AG10803 (cell line): ENCODE measurements around the gene ATP2B2.

Source experiments
- DNase-seq: peaks from one replicate; pipeline ENCODE4 v3.0.0; 2010; ENCODE audit warnings: low read depth
- H3K4me3 ChIP-seq: 2 replicates; pipeline ENCODE4 v1.5.1; 2011; ENCODE audit warnings: mild to moderate bottlenecking, low read length, control low read depth
- TF ChIP-seq, protein P1 (sequence below): conservative IDR thresholded peaks from 2 replicates; pipeline ENCODE4 v1.5.1; 2011; ENCODE audit warnings: mild to moderate bottlenecking, low read length, control low read depth, inconsistent platforms

The ATP2B2 gene

DNA sequence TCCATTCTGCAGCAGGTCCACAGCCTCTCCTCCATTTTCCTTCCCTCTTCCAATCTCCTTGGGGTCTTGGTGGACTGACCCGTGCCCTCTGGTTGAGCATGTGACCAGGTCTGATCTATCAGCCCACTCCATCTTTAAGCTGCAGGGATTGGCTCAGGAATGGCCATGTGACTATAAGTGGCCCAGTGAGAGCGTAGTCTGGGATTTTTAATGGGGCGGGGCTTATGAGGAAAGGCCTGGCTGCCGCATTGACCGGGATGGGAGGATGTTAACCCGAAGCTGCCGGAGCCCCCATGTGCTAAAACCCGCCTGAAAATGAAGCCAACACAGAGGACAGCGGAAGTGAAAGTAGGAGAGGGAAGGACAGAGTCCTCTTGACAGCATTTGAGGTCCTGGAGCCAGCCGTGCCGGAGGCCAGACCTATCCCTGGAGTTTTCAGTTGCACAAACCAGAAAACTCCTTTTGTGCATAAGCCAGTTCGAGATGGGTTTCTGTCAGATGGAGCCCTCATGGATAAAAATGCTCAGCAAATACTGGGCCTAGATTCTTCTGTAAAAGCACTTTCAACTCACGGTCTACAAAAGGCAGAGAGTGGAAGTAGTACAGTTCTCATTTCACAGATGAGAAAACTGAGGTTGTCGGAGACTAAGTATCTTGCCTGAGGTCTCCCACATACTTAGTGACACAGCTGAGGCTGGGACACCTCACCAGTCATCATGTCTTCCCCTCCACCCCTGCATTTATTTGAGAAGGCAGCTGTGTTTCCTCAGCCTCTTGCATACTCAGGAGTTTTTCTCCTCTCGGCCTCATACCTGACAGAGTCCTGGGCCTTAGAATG, 61.9 kb downstream of the ATP2B2 start:
- TF ChIP-seq, protein P1, sequence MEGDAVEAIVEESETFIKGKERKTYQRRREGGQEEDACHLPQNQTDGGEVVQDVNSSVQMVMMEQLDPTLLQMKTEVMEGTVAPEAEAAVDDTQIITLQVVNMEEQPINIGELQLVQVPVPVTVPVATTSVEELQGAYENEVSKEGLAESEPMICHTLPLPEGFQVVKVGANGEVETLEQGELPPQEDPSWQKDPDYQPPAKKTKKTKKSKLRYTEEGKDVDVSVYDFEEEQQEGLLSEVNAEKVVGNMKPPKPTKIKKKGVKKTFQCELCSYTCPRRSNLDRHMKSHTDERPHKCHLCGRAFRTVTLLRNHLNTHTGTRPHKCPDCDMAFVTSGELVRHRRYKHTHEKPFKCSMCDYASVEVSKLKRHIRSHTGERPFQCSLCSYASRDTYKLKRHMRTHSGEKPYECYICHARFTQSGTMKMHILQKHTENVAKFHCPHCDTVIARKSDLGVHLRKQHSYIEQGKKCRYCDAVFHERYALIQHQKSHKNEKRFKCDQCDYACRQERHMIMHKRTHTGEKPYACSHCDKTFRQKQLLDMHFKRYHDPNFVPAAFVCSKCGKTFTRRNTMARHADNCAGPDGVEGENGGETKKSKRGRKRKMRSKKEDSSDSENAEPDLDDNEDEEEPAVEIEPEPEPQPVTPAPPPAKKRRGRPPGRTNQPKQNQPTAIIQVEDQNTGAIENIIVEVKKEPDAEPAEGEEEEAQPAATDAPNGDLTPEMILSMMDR: no peak
- no peak for DNase-seq
- no peak overlapping the region for H3K4me3 ChIP-seq

DNA sequence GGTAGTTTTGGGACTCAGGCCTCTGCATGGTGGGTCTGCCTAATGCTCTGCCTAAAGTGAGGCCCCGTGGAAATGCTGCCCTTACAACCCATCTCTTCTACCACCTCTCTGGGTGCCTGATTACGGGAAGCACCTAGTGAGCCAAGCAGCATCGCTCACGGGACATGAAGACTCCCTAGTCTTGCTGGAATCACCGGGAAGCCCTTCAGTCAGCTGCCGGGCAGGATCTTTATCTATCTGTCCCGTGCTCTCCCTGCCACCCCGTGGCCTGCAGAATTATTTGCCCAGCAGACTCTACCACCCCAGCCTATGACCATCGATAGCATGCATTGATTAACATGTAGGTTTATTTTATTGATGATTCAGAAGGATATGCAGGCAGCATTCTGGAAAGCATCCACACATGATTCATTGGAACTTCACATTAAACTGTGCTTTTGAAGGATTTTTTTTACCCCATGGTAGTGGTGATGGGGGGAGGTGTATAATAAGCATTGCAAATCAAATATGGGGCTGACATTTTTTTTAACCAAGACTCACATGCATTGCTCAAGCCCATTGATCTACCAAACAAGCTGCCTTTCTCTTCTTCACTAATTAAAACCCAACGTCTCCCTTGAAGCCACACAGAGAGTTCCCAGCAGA, 63.1 kb downstream of the ATP2B2 start:
- no peak overlapping the region for H3K4me3 ChIP-seq
- TF ChIP-seq, protein P1: no peak
- peak; percentile 42 for DNase-seq

DNA sequence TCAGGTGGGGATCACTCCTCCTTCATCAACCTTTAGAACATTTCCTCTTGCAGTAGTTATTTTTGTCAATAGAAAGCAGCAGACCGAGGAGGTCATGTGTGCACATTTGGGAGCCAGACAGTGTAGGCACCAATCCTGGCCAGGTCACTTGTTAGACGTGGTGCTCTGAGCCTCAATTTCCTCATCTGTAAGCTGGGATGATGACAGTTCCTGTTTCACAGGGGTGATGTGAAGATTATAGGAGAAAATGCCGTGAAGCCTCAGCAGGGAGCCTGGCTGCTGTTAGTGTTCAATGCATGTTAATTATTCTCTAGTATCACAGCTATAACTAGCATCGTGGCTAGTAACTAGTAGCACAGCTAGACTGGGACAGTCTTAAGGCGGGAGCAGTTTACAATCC, 64.7 kb downstream of the ATP2B2 start:
- TF ChIP-seq, protein P1: no peak
- H3K4me3 ChIP-seq: no peak overlapping the region
- no peak for DNase-seq

- TF ChIP-seq, protein P1: no peak
- no peak overlapping the region for H3K4me3 ChIP-seq
- no peak for DNase-seq
Measured at GRCh38 chr3:10438902-10439610, 66.3 kb downstream of the ATP2B2 start.

- TF ChIP-seq, protein P1: no peak
- DNase-seq: peak; percentile 44
- H3K4me3 ChIP-seq: no peak overlapping the region
Measured at GRCh38 chr3:10437995-10438901, 67.1 kb downstream of the ATP2B2 start.

DNA sequence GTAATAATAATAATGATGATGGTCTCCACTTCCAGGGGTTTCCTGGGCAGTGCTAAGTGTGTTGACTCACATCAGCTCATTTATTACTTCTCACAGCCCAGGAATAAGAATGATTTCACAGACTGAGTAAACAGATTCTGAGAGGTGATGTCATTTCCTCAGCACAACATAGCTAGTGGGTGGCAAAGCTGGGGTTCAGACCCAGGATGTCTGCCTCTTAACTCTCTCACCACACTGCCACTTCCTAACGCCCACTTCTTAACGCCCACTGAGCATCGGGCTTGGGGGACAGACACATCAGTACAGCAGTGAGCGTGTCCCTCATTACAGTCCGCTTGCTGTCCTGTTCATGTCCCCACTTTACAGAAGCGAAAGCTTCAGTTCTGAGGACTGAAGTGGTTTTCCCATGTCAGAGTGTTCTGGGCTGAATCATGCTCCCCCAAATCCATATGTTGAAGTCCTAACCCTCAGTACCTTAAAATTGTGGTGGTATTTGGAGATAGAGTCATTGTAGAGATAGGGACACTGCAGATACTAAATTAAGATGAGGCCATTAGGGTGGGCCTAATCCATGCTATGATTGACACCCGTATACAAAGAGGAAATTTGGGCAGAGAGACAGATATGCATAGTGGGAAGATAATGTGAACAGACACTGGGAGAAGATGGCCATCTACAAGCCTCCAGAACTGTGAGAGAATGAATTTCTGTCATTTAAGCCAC, 68.0 kb downstream of the ATP2B2 start:
- no peak overlapping the region for H3K4me3 ChIP-seq
- TF ChIP-seq, protein P1: no peak
- DNase-seq: peak; percentile 35
